Lower leg skin (tissue), 4 donors: ENCODE results near the gene CMTM6. TPM values are rescaled to one million over a fixed set of nuclear protein-coding genes. Genes with fewer than 3 reads are reported as not detected.

ENCODE experiments used
- DNase-seq, 2 donors: peaks; one replicate each; pipeline ENCODE4 v3.0.0-alpha.2; 2019; ENCODE audit warnings: low spot score in 2 of 2
- H3K4me3 ChIP-seq: fragments of 200-600 bp; sonication (generic); 2 replicates; pipeline ENCODE4 v1.5.1; 2017; ENCODE audit warnings: mild to moderate bottlenecking, low read depth; ENCODE audit not compliant: poor library complexity, severe bottlenecking
- POLR2A ChIP-seq, 2 donors: fragments of 450-650 bp; IDR thresholded peaks; one replicate each; pipeline ENCODE4 v1.6.1; 2016 to 2017; ENCODE audit warnings: antibody characterized with exemption in 2 of 2, mild to moderate bottlenecking in 1 of 2, moderate library complexity in 1 of 2
- WGBS, 2 donors: methylation state at CpG; one replicate each; pipeline ENCODE4 v1.1.5; 2018; 5-methylcytosine and 5-hydroxymethylcytosine counted together
- intact Hi-C: fragments of 100-400 bp; cut with DNase I; formaldehyde crosslinking; loops from one replicate; pipeline ENCODE4 v1.15.0; 2023; ENCODE audit warnings: low total_unique reads
- total RNA-seq, 4 donors: library from RNA; depleted of rRNA; stranded (reverse); fragments of >200 nt; gene quantifications; one replicate each; pipeline ENCODE4 v1.1.0, GENCODE V29; 2016
- TF ChIP-seq, protein P1 (sequence below), 3 donors: fragments of 450-650 bp; IDR thresholded peaks; one replicate each; pipeline ENCODE4 v1.5.1; 2016; ENCODE audit warnings: antibody characterized with exemption in 3 of 3, mild to moderate bottlenecking in 3 of 3, moderate library complexity in 2 of 3

CMTM6 gene
- total RNA-seq, 4 donors from 2014 or later, result 63.1 to 284 (median 118) TPM

DNA sequence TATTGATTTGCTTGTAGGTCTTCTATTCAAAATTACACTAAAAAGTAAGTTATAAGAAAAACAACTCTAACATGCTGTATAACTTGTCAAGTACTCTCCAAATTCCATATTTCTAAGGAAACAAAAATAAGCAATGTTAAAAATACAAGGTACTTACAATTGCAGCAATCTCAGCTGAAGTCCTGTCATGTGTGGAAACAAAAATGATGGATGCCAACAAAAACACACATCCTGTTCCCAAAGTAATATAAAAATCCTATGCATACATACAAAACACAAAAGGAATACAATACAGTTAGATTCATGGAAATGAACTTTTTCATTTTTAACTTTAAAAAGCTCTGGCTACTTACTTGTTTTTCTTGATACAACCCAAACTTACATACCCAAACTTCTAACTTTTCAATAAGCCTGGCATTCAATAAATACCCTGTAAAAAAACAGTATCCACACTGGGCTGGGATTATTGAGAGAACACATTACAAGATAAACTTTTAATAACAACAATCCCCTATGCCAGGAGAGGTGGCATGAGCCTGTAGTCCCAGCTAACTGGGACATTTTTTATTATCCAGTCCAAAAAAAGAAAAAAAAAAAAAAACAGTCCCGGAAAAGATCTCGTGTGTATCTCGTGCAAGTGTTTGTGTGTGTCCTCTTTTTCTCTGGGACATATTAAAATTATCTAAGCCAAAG, 14.7 kb downstream of the CMTM6 start:
- intact Hi-C loops, result no loop called here
- 60 to 72% methylated on average over 3 of the region's 3 CpGs for WGBS, 2 donors

DNA sequence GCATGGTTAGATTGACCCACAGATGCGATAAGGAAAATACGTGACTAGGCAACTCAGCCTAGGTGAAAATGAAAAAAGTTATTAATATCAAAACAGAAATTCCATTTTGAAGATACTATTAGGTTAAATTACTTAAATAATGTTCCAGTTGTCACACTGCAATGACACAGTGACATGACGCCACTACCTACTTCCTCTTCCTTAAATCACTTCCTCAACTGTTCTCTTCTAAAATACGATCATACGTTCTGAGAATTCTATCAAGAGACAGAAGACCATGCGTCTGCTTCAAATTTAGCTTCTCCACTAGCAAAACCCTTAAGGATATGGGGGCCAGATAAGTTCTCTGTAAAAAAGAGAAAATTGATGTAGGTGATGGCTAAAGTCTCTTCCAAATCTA, 18.2 kb downstream of the CMTM6 start:
- TF ChIP-seq, protein P1, sequence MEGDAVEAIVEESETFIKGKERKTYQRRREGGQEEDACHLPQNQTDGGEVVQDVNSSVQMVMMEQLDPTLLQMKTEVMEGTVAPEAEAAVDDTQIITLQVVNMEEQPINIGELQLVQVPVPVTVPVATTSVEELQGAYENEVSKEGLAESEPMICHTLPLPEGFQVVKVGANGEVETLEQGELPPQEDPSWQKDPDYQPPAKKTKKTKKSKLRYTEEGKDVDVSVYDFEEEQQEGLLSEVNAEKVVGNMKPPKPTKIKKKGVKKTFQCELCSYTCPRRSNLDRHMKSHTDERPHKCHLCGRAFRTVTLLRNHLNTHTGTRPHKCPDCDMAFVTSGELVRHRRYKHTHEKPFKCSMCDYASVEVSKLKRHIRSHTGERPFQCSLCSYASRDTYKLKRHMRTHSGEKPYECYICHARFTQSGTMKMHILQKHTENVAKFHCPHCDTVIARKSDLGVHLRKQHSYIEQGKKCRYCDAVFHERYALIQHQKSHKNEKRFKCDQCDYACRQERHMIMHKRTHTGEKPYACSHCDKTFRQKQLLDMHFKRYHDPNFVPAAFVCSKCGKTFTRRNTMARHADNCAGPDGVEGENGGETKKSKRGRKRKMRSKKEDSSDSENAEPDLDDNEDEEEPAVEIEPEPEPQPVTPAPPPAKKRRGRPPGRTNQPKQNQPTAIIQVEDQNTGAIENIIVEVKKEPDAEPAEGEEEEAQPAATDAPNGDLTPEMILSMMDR (IDR thresholded peaks at IDR 0.05), result no peak
- TF ChIP-seq POLR2A (IDR thresholded peaks at IDR 0.05), result no peak
- 81 to 91% methylated on average over 6 of the region's 6 CpGs for WGBS, 2 donors
- intact Hi-C loops, result no loop called here
- no peak for DNase-seq
- no peak overlapping the region for H3K4me3 ChIP-seq

More for the DNA sequence above, 14.7 kb downstream of the CMTM6 start:
- H3K4me3 ChIP-seq, result no peak overlapping the region
- DNase-seq, result no peak
- TF ChIP-seq, protein P1 (IDR thresholded peaks at IDR 0.05), result no peak
- TF ChIP-seq POLR2A (IDR thresholded peaks at IDR 0.05), result no peak

DNA sequence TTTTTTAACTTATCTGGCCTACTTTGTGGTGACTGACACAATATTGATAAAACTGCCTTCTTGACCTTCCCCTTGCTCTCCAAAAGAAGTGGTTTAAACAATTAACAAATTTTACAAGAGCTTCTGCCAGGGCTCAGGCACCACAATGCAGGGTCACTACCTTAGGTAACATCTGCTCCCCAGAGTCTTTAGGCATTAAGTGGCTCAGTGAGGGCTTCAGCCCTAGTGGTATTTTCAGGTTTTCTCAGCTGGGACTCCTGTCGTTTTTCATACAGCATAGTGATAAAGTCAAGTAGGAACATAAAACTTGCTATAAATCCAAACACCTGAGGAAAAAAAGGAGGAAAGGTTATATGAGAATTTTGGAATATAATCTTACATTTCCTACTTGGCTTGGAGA, 18.9 kb downstream of the CMTM6 start:
- WGBS, 2 donors, result 45 to 54% methylated on average over 1 of the region's 1 CpG
- DNase-seq, result no peak
- no peak overlapping the region for H3K4me3 ChIP-seq
- no peak for TF ChIP-seq POLR2A (IDR thresholded peaks at IDR 0.05)
- TF ChIP-seq, protein P1 (IDR thresholded peaks at IDR 0.05), result no peak
- intact Hi-C loops, result no loop called here

- WGBS, 2 donors, result 86 to 93% methylated on average over 1 of the region's 1 CpG
- H3K4me3 ChIP-seq, result no peak overlapping the region
- TF ChIP-seq POLR2A (IDR thresholded peaks at IDR 0.05), result no peak
- TF ChIP-seq, protein P1 (IDR thresholded peaks at IDR 0.05), result no peak
- no peak for DNase-seq
- intact Hi-C loops, result no loop called here
These were observed 20.0 kb downstream of the CMTM6 start for GRCh38 chr3:32482693-32483092.

DNA sequence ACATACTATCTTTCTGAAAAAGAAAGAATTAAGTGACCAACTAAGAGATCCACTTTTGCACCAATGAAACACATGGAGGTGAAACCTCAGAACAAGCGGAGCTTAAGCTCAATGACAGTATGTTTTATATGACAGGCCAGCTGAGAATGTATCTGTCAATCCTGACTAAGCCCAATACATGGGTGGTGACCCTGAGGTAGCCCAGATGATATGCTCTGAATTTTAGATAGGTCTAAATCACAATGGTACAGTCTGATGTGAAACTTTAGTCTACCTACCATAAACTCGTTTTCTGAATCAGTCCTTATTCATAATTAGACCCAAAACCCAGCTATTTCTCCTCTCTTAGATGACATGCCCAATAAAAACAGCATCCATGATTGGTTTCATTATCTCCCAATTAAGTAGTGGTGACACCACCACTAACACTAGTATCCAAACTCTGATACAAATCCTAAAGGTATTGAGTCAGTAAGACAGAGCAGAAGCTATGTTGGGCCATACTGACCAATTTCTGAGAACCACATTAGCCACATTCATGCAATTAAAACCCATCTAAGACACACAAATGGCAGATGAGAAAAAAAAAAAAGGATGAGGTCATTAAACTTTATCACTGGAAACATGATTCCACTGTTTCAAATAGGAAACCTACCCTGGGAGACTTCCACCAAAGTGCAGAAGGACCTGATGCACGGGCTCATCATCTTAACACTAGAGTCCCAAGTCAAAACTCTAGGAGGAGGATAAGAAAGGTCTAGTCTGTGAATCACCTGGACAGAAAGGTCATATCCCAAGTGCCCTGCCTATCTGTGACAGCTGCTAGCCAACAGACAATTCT, 20.6 kb downstream of the CMTM6 start:
- intact Hi-C loops, result no loop called here
- TF ChIP-seq, protein P1 (IDR thresholded peaks at IDR 0.05), result no peak
- no peak for TF ChIP-seq POLR2A (IDR thresholded peaks at IDR 0.05)
- no peak for DNase-seq
- H3K4me3 ChIP-seq, result no peak overlapping the region
- 91 to 97% methylated on average over 3 of the region's 3 CpGs for WGBS, 2 donors
